Lower leg skin (tissue), 4 donors: ENCODE data around the gene CLIC1. TPM values are rescaled to one million over a fixed set of nuclear protein-coding genes. Genes with fewer than 3 reads are reported as not detected.
"Not testable (repeated sequence)": the region's sequence is repeated elsewhere in the genome, so short reads cannot be mapped to it uniquely, and the experiment has no call there.

Experiments
- DNase-seq, 2 donors: peaks; one replicate each; pipeline ENCODE4 v3.0.0-alpha.2; 2019; ENCODE audit warnings: low spot score in 2 of 2
- H3K4me3 ChIP-seq: fragments of 200-600 bp; sonication (generic); 2 replicates; pipeline ENCODE4 v1.5.1; 2017; ENCODE audit warnings: mild to moderate bottlenecking, low read depth; ENCODE audit not compliant: poor library complexity, severe bottlenecking
- CTCF ChIP-seq, 3 donors: fragments of 450-650 bp; IDR thresholded peaks; one replicate each; pipeline ENCODE4 v1.5.1; 2016; ENCODE audit warnings: antibody characterized with exemption in 3 of 3, mild to moderate bottlenecking in 3 of 3, moderate library complexity in 2 of 3
- POLR2A ChIP-seq, 2 donors: fragments of 450-650 bp; IDR thresholded peaks; one replicate each; pipeline ENCODE4 v1.6.1; 2016 to 2017; ENCODE audit warnings: antibody characterized with exemption in 2 of 2, mild to moderate bottlenecking in 1 of 2, moderate library complexity in 1 of 2
- WGBS, 2 donors: methylation state at CpG; one replicate each; pipeline ENCODE4 v1.1.5; 2018; 5-methylcytosine and 5-hydroxymethylcytosine counted together
- intact Hi-C: fragments of 100-400 bp; cut with DNase I; formaldehyde crosslinking; loops from one replicate; pipeline ENCODE4 v1.15.0; 2023; ENCODE audit warnings: low total_unique reads
- total RNA-seq, 4 donors: library from RNA; depleted of rRNA; stranded (reverse); fragments of >200 nt; gene quantifications; one replicate each; pipeline ENCODE4 v1.1.0, GENCODE V29; 2016

The CLIC1 gene
- total RNA-seq, 4 donors from 2014 or later = 293 to 430 (median 393) TPM

- WGBS, 2 donors = 54 to 61% methylated on average over 8 of the region's 8 CpGs
- intact Hi-C loops = no loop called here
- no peak overlapping the region for H3K4me3 ChIP-seq
- no peak for DNase-seq
- TF ChIP-seq CTCF (IDR thresholded peaks at IDR 0.05) (no peak), POLR2A (IDR thresholded peaks at IDR 0.05) (no peak)
These were observed 24.0 kb downstream of the CLIC1 start for GRCh38 chr6:31712296-31712695.

GRCh38 chr6:31711233-31711632 lies 25.1 kb downstream of the CLIC1 start:
- no peak overlapping the region for H3K4me3 ChIP-seq
- TF ChIP-seq POLR2A (IDR thresholded peaks at IDR 0.05) = no peak
- no peak for TF ChIP-seq CTCF (IDR thresholded peaks at IDR 0.05)
- intact Hi-C loops = no loop called here
- DNase-seq = no peak
- 18 to 29% methylated on average over 4 to 8 of the region's 8 CpGs for WGBS, 2 donors

- WGBS, 2 donors = 63 to 68% methylated on average over 5 of the region's 5 CpGs
- intact Hi-C loops = no loop called here
- TF ChIP-seq POLR2A (IDR thresholded peaks at IDR 0.05) = no peak
- no peak for TF ChIP-seq CTCF (IDR thresholded peaks at IDR 0.05)
- no peak for DNase-seq
- H3K4me3 ChIP-seq = no peak overlapping the region
These were observed 25.7 kb downstream of the CLIC1 start for GRCh38 chr6:31710523-31711219.

GRCh38 chr6:31709157-31709556 lies 27.2 kb downstream of the CLIC1 start:
- intact Hi-C loops, H3K4me3 ChIP-seq, DNase-seq: not testable (repeated sequence)
- WGBS, 2 donors = 89 to 92% methylated on average over 11 of the region's 11 CpGs

- no peak for TF ChIP-seq CTCF (IDR thresholded peaks at IDR 0.05)
- TF ChIP-seq POLR2A (IDR thresholded peaks at IDR 0.05) = no peak
These were observed 28.1 kb downstream of the CLIC1 start for GRCh38 chr6:31708224-31708623.

GRCh38 chr6:31707701-31708100 lies 28.6 kb downstream of the CLIC1 start:
- TF ChIP-seq POLR2A (IDR thresholded peaks at IDR 0.05) (no peak), CTCF (IDR thresholded peaks at IDR 0.05) (no peak)
- H3K4me3 ChIP-seq = no peak overlapping the region
- DNase-seq = no peak
- WGBS, 2 donors = 75 to 93% methylated on average over 10 of the region's 10 CpGs
- intact Hi-C loops = no loop called here

More at GRCh38 chr6:31708224-31708623, 28.1 kb downstream of the CLIC1 start:
- no peak for DNase-seq
- no peak overlapping the region for H3K4me3 ChIP-seq
- 89 to 93% methylated on average over 3 of the region's 3 CpGs for WGBS, 2 donors
- intact Hi-C loops = no loop called here
